ENCODE measurements around the gene TRAPPC12. TPM values are rescaled to one million over a fixed set of nuclear protein-coding genes. Genes with fewer than 3 reads are reported as not detected.

Gene TRAPPC12
- total RNA-seq, 3 donors from 2014 or later (not counting 1 experiment from before 2014, with no cell fraction given) = 65.1 to 92.6 (median 86.7) TPM

DNA sequence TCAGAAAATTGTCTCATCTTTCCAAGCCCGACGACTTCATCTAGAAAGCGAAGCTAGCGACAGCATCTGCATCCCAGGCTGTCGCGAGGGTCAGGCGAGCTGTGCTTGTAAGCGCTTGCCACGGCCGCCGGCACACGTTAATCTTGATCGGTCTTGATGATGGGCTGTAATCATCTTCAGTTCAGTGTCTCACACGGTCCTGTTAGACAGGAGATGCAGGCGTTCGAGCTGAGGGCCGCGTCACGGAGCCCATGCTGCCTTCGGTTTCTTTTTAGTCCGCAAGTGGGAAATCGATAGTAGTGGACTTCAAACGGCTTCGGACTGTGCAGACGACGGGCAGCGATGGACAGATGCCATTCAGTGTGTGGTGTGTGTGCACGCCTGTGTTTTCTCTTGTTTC lies 96.3 kb downstream of the TRAPPC12 start:
- no peaks in the 10 kb centered on the region for H3K36me3 Mint-ChIP-seq
- H3K27me3 ChIP-seq (ENCODE audit: control insufficient read depth, insufficient read depth, low read length) = no peaks in the 10 kb centered on the region
- no peak for TF ChIP-seq CTCF (IDR thresholded peaks at IDR 0.05)
- peaks cover 39% of the 10 kb centered on the region for H3K36me3 ChIP-seq (ENCODE audit: control insufficient read depth, insufficient read depth, low read length)
- intact Hi-C loops (cut with micrococcal nuclease) = no loop called here
- 97% methylated on average over 28 of the region's 28 CpGs for WGBS (ENCODE audit: insufficient coverage)
- H3K4me1 ChIP-seq (ENCODE audit: control insufficient read depth, insufficient read depth, low read length) = no peaks in the 10 kb centered on the region
- ATAC-seq = no peak
- H3K4me3 ChIP-seq (ENCODE audit: low read length) = no peak overlapping the region
- H3K4me1 Mint-ChIP-seq = no peaks in the 10 kb centered on the region
- H3K27me3 Mint-ChIP-seq (ENCODE audit: low read depth in 2 of 2) = no peaks in the 10 kb centered on the region
- H3K4me3 Mint-ChIP-seq = no peak overlapping the region
- H3K9me3 ChIP-seq (ENCODE audit: control insufficient read depth, insufficient read depth, low read length) = no peaks in the 10 kb centered on the region
- no peak overlapping the region for H3K27ac Mint-ChIP-seq
- no peaks in the 10 kb centered on the region for H3K9me3 Mint-ChIP-seq
- H3K27ac ChIP-seq (ENCODE audit: low read length) = no peak overlapping the region
- no peak for DNase-seq

DNA sequence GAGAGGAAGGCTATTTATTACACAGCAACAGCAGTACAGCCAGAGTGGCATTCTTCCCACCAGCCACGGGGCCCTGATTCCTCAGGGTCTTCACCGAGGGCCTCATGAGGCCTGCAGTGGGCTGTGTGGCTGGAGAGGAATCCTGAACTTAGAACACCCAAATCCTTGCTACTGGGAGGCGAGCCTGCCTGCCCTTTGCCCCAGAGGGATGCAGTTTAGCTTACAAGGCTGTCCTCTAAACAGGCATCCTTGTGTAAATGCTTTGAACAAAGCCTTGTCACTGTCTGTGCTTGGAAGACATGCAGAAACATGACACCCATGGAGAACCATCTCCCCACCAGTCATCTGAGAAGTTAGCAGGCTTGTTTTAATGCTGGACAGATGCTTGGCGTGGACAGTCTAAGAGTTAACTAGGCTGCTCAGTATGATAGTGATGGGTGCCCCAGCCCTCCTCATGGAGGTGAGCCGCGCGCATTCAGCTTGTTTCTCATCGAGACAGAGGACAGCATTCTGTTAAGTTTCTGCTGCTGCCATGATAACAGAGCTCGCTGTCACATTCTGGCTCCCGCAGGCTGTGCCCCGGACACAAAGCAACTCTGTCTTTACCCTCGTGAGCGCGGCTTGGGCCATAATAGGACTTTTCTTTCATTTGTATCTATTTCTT lies 97.0 kb downstream of the TRAPPC12 start:
- no peaks in the 10 kb centered on the region for H3K4me1 ChIP-seq (ENCODE audit: control insufficient read depth, insufficient read depth, low read length)
- WGBS (ENCODE audit: insufficient coverage) = 94% methylated on average over 9 of the region's 14 CpGs
- H3K4me1 Mint-ChIP-seq = no peaks in the 10 kb centered on the region
- no peak overlapping the region for H3K4me3 ChIP-seq (ENCODE audit: low read length)
- no peaks in the 10 kb centered on the region for H3K36me3 Mint-ChIP-seq
- DNase-seq (no peak), ATAC-seq (no peak)
- intact Hi-C loops (cut with micrococcal nuclease) = no loop called here
- no peak overlapping the region for H3K4me3 Mint-ChIP-seq
- no peak for TF ChIP-seq CTCF (IDR thresholded peaks at IDR 0.05)
- peaks cover 32% of the 10 kb centered on the region for H3K36me3 ChIP-seq (ENCODE audit: control insufficient read depth, insufficient read depth, low read length)
- no peaks in the 10 kb centered on the region for H3K27me3 ChIP-seq (ENCODE audit: control insufficient read depth, insufficient read depth, low read length)
- no peaks in the 10 kb centered on the region for H3K27me3 Mint-ChIP-seq (ENCODE audit: low read depth in 2 of 2)
- H3K27ac Mint-ChIP-seq = no peak overlapping the region
- H3K27ac ChIP-seq (ENCODE audit: low read length) = no peak overlapping the region
- no peaks in the 10 kb centered on the region for H3K9me3 Mint-ChIP-seq
- H3K9me3 ChIP-seq (ENCODE audit: control insufficient read depth, insufficient read depth, low read length) = no peaks in the 10 kb centered on the region

GRCh38 chr2:3476985-3477327 lies 97.5 kb downstream of the TRAPPC12 start:
- H3K36me3 Mint-ChIP-seq = no peaks in the 10 kb centered on the region
- intact Hi-C loops (cut with micrococcal nuclease) = no loop called here
- no peak overlapping the region for H3K4me3 Mint-ChIP-seq
- no peaks in the 10 kb centered on the region for H3K9me3 ChIP-seq (ENCODE audit: control insufficient read depth, insufficient read depth, low read length)
- TF ChIP-seq CTCF (IDR thresholded peaks at IDR 0.05) = no peak
- no peak for ATAC-seq
- H3K27ac Mint-ChIP-seq = no peak overlapping the region
- no peak overlapping the region for H3K4me3 ChIP-seq (ENCODE audit: low read length)
- no peak overlapping the region for H3K27ac ChIP-seq (ENCODE audit: low read length)
- no peaks in the 10 kb centered on the region for H3K9me3 Mint-ChIP-seq
- no peak for DNase-seq
- no peaks in the 10 kb centered on the region for H3K4me1 ChIP-seq (ENCODE audit: control insufficient read depth, insufficient read depth, low read length)
- H3K27me3 Mint-ChIP-seq (ENCODE audit: low read depth in 2 of 2) = no peaks in the 10 kb centered on the region
- H3K4me1 Mint-ChIP-seq = no peaks in the 10 kb centered on the region
- peaks cover 29% of the 10 kb centered on the region for H3K36me3 ChIP-seq (ENCODE audit: control insufficient read depth, insufficient read depth, low read length)
- no peaks in the 10 kb centered on the region for H3K27me3 ChIP-seq (ENCODE audit: control insufficient read depth, insufficient read depth, low read length)
- 50% methylated on average over 1 of the region's 5 CpGs for WGBS (ENCODE audit: insufficient coverage)

DNA sequence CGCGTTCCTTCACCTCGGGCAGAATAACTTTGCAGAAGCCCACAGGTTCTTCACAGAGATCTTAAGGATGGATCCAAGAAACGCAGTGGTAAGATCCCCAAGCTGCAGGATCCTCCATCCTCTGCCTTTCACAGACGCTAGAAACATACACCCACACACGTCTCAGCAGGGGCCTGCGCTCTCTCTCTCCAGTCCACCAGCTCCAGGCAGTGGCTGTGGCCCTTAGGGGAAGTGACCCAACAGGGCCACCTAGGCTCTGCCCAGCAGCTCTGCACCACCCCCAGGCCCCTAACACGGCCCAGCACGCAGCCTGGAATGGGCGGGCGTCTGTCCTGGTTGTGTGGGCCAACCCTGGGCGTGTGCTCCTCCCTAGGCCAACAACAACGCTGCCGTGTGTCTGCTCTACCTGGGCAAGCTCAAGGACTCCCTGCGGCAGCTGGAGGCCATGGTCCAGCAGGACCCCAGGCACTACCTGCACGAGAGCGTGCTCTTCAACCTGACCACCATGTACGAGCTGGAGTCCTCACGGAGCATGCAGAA lies 99.4 kb downstream of the TRAPPC12 start:
- WGBS (ENCODE audit: insufficient coverage) = 93% methylated on average over 19 of the region's 19 CpGs
- H3K27me3 ChIP-seq (ENCODE audit: control insufficient read depth, insufficient read depth, low read length) = no peaks in the 10 kb centered on the region
- no peaks in the 10 kb centered on the region for H3K27me3 Mint-ChIP-seq (ENCODE audit: low read depth in 2 of 2)
- H3K9me3 Mint-ChIP-seq = no peaks in the 10 kb centered on the region
- no peak for DNase-seq
- peaks cover 20% of the 10 kb centered on the region for H3K36me3 ChIP-seq (ENCODE audit: control insufficient read depth, insufficient read depth, low read length)
- H3K9me3 ChIP-seq (ENCODE audit: control insufficient read depth, insufficient read depth, low read length) = no peaks in the 10 kb centered on the region
- no peak overlapping the region for H3K27ac ChIP-seq (ENCODE audit: low read length)
- H3K4me1 Mint-ChIP-seq = no peaks in the 10 kb centered on the region
- intact Hi-C loops (cut with micrococcal nuclease) = no loop called here
- no peak for TF ChIP-seq CTCF (IDR thresholded peaks at IDR 0.05)
- ATAC-seq = no peak
- no peak overlapping the region for H3K4me3 ChIP-seq (ENCODE audit: low read length)
- no peaks in the 10 kb centered on the region for H3K36me3 Mint-ChIP-seq
- H3K4me3 Mint-ChIP-seq = no peak overlapping the region
- H3K4me1 ChIP-seq (ENCODE audit: control insufficient read depth, insufficient read depth, low read length) = no peaks in the 10 kb centered on the region
- H3K27ac Mint-ChIP-seq = no peak overlapping the region

Measured in natural killer cell (primary cell).